Peyer's patch (tissue), 4 donors: Measurements from ENCODE around the gene STH. TPM values are rescaled to one million over a fixed set of nuclear protein-coding genes. Genes with fewer than 3 reads are reported as not detected.

Experiments
- DNase-seq, 3 donors: peaks; one replicate each; pipeline ENCODE4 v3.0.0-alpha.2; 2017 to 2019
- H3K27ac ChIP-seq, 4 donors: fragments of 200-600 bp; sonication (generic); one replicate each; pipeline ENCODE4 v1.5.1; 2016 to 2019
- H3K27me3 ChIP-seq, 2 donors: fragments of 200-600 bp; sonication (generic); one replicate each; pipeline ENCODE4 v1.5.1; 2019
- H3K36me3 ChIP-seq, 3 donors: fragments of 200-600 bp; sonication (generic); one replicate each; pipeline ENCODE4 v1.5.1; 2016 to 2019
- H3K4me1 ChIP-seq, 4 donors: fragments of 200-600 bp; sonication (generic); one replicate each; pipeline ENCODE4 v1.5.1; 2016 to 2019
- H3K4me3 ChIP-seq, 4 donors: fragments of 200-600 bp; sonication (generic); 1 replicate in 3 of 4; 2 replicates in 1 of 4; pipeline ENCODE4 v1.5.1; 2016 to 2019; ENCODE audit warnings: mild to moderate bottlenecking in 1 of 4
- H3K9me3 ChIP-seq, 4 donors: fragments of 200-600 bp; sonication (generic); one replicate each; pipeline ENCODE4 v1.5.1; 2016 to 2019; ENCODE audit warnings: mild to moderate bottlenecking in 1 of 4
- CTCF ChIP-seq, 6 experiments: fragments of 450-650 bp in 4 of 6; fragments of 200-600 bp in 2 of 6; sonication (generic) in 1 of 6; IDR thresholded peaks; one replicate each; pipeline ENCODE4 v1.5.1; 2017 to 2019; ENCODE audit warnings: antibody characterized with exemption in 6 of 6, mild to moderate bottlenecking in 3 of 6, moderate library complexity in 1 of 6
- POLR2A ChIP-seq, 2 donors: fragments of 450-650 bp; IDR thresholded peaks; one replicate each; pipeline ENCODE4 v1.5.1; 2017; ENCODE audit warnings: antibody characterized with exemption in 2 of 2, mild to moderate bottlenecking in 2 of 2, moderate library complexity in 2 of 2
- total RNA-seq, 4 donors: library from RNA; depleted of rRNA; stranded (reverse); fragments of >200 nt; gene quantifications; one replicate each; pipeline ENCODE4 v1.1.0, GENCODE V29; 2016

Gene STH
- total RNA-seq, 4 donors from 2014 or later = not detected

DNA sequence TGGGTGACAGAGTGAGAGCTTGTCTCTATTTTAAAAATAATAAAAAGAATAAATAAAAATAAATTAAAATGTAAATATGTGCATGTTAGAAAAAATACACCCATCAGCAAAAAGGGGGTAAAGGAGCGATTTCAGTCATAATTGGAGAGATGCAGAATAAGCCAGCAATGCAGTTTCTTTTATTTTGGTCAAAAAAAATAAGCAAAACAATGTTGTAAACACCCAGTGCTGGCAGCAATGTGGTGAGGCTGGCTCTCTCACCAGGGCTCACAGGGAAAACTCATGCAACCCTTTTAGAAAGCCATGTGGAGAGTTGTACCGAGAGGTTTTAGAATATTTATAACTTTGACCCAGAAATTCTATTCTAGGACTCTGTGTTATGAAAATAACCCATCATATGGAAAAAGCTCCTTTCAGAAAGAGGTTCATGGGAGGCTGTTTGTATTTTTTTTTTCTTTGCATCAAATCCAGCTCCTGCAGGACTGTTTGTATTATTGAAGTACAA, 8.5 kb downstream of the STH start:
- H3K4me3 ChIP-seq = no peak overlapping the region
- TF ChIP-seq CTCF (IDR thresholded peaks at IDR 0.05) (no peak), POLR2A (IDR thresholded peaks at IDR 0.05) (no peak)

GRCh38 chr17:46008591-46008990, 9.5 kb downstream of the STH start:
- Histone ChIP-seq H3K9me3 (no peaks in the 10 kb centered on the region), H3K27me3 (no peaks in the 10 kb centered on the region), H3K27ac (no peak overlapping the region), H3K36me3 (no peaks in the 10 kb centered on the region), H3K4me3 (no peak overlapping the region), H3K4me1 (peaks cover 0 to 7% (median 0%) of the 10 kb centered on the region in 4 donors)
- TF ChIP-seq POLR2A (IDR thresholded peaks at IDR 0.05) = no peak
- TF ChIP-seq CTCF (IDR thresholded peaks at IDR 0.05) = no peak
- no peak for DNase-seq

More for the DNA sequence above, 8.5 kb downstream of the STH start:
- no peak for DNase-seq
- no peak overlapping the region for H3K27ac ChIP-seq
- H3K36me3 ChIP-seq = no peaks in the 10 kb centered on the region
- no peaks in the 10 kb centered on the region for H3K9me3 ChIP-seq
- H3K27me3 ChIP-seq = no peaks in the 10 kb centered on the region
- peaks cover 0 to 17% (median 0%) of the 10 kb centered on the region in 4 donors for H3K4me1 ChIP-seq

DNA sequence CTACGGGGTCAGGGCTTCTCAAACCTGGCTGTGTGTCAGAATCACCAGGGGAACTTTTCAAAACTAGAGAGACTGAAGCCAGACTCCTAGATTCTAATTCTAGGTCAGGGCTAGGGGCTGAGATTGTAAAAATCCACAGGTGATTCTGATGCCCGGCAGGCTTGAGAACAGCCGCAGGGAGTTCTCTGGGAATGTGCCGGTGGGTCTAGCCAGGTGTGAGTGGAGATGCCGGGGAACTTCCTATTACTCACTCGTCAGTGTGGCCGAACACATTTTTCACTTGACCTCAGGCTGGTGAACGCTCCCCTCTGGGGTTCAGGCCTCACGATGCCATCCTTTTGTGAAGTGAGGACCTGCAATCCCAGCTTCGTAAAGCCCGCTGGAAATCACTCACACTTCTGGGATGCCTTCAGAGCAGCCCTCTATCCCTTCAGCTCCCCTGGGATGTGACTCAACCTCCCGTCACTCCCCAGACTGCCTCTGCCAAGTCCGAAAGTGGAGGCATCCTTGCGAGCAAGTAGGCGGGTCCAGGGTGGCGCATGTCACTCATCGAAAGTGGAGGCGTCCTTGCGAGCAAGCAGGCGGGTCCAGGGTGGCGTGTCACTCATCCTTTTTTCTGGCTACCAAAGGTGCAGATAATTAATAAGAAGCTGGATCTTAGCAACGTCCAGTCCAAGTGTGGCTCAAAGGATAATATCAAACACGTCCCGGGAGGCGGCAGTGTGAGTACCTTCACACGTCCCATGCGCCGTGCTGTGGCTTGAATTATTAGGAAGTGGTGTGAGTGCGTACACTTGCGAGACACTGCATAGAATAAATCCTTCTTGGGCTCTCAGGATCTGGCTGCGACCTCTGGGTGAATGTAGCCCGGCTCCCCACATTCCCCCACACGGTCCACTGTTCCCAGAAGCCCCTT, 10.9 kb downstream of the STH start:
- Histone ChIP-seq H3K27me3 (no peaks in the 10 kb centered on the region), H3K27ac (no peak overlapping the region), H3K4me3 (no peak overlapping the region), H3K4me1 (no peaks in the 10 kb centered on the region), H3K36me3 (no peaks in the 10 kb centered on the region), H3K9me3 (no peaks in the 10 kb centered on the region)
- DNase-seq = no peak
- no peak for TF ChIP-seq CTCF (IDR thresholded peaks at IDR 0.05)
- TF ChIP-seq POLR2A (IDR thresholded peaks at IDR 0.05) = no peak

- H3K4me3 ChIP-seq = no peak overlapping the region
- no peak for DNase-seq
Measured at GRCh38 chr17:46010597-46011186, 11.6 kb downstream of the STH start.

More at GRCh38 chr17:46010597-46011186, 11.6 kb downstream of the STH start:
- TF ChIP-seq CTCF (IDR thresholded peaks at IDR 0.05) (no peak), POLR2A (IDR thresholded peaks at IDR 0.05) (no peak)
- no peaks in the 10 kb centered on the region for H3K36me3 ChIP-seq
- no peak overlapping the region for H3K27ac ChIP-seq
- H3K9me3 ChIP-seq = no peaks in the 10 kb centered on the region
- no peaks in the 10 kb centered on the region for H3K4me1 ChIP-seq
- no peaks in the 10 kb centered on the region for H3K27me3 ChIP-seq
